22Rv1 (cell line): Measurements from ENCODE around the gene GEN1.

ENCODE experiments used
- ZFX ChIP-seq: fragments of 450-650 bp; IDR thresholded peaks from 2 replicates; pipeline ENCODE4 v1.6.1; 2017; ENCODE audit warnings: antibody characterized with exemption, borderline replicate concordance
- TF ChIP-seq, protein P1 (sequence below): fragments of 450-650 bp; IDR thresholded peaks from 2 replicates; pipeline ENCODE4 v1.5.1; 2017; ENCODE audit warnings: mild to moderate bottlenecking

DNA sequence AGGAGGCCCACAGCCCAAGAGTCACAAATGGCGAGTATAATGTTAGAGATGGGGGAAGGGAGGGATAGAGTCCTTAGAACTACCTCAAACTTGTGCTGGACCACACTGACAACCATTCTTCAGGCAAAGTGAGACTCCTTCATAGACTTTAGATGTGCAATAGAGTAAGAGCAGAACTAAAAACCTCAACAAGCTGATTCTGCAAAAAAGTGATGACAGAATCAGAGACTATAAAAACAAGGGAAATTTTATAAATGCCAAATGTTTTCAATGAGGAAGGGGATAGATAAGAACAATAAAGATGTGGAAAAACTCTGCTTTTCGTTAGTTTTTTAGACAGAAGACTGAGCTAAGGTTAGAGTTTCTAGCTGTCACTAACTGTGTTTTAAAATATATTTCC is 18.1 kb upstream of the GEN1 start:
- TF ChIP-seq, protein P1, sequence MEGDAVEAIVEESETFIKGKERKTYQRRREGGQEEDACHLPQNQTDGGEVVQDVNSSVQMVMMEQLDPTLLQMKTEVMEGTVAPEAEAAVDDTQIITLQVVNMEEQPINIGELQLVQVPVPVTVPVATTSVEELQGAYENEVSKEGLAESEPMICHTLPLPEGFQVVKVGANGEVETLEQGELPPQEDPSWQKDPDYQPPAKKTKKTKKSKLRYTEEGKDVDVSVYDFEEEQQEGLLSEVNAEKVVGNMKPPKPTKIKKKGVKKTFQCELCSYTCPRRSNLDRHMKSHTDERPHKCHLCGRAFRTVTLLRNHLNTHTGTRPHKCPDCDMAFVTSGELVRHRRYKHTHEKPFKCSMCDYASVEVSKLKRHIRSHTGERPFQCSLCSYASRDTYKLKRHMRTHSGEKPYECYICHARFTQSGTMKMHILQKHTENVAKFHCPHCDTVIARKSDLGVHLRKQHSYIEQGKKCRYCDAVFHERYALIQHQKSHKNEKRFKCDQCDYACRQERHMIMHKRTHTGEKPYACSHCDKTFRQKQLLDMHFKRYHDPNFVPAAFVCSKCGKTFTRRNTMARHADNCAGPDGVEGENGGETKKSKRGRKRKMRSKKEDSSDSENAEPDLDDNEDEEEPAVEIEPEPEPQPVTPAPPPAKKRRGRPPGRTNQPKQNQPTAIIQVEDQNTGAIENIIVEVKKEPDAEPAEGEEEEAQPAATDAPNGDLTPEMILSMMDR = no peak
- TF ChIP-seq ZFX = no peak
